Fibroblast of gingiva (primary cell): ENCODE data around the gene DAAM2.

Experiments
- DNase-seq: peaks from one replicate; pipeline ENCODE4 v3.0.0-alpha.2; 2011; ENCODE audit warnings: low read depth

The DAAM2 gene

DNA sequence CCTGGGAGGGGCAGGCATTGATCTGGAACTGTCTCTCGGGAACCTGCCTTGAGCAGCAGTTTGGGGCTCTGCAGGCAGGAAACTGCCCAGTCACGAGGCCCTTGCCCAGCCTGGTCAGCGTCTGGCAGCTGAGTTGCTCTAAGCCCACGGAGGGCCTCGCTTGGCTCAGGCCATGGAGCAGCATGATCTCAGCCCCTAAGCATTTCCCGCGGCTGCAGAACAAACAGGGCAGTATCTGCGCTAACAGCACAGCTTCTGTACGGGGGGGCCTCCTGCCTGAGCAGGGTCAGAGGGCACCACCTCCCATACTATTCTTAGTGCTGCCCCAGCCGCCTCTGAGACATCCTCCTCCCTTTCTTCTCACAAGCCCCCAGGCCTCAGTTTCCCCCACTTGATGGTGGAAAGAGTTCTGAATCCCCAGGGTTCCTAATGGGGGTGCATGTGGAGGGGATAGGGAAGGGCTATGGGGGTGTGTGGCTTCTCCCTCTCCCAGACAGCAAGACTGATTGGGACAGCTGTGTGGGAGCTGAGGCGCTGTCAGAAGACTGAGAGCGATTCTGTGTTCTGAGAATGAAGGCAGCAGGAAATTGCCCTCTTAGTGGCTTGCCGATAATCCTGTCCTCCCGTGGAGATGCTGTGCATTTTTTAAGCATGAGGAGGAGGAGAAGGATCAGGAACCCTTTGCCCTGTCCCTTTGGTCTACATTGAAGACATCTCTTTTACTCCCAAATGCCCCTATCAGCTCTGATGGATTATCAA lies 95.7 kb downstream of the DAAM2 start:
- DNase-seq = peak; percentile 89

DNA sequence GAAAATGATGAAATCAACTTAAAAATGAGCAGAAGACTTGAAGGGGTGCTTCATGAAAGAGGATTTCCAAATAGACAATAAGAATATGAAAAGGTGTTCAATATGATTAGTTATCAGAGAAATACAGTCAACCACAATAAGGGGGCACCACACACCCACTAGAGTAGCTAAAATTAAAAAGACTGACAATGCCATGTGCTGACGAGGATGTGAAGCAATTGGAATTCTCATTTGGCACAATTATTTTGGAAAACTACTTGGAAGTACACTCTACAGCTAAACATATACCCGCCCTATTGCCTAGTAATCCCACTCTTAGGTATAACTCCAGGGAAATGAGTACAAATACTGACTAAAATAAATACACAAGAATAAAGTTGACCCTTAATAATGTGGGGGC lies 97.1 kb downstream of the DAAM2 start:
- DNase-seq = no peak

- DNase-seq = no peak
Measured at GRCh38 chr6:39891353-39891752, 99.2 kb downstream of the DAAM2 start.

- peak; percentile 17 for DNase-seq
Measured at GRCh38 chr6:39891976-39892375, 99.8 kb downstream of the DAAM2 start.

GRCh38 chr6:39892490-39893129 lies 100.4 kb downstream of the DAAM2 start:
- peak; percentile 63 for DNase-seq

- no peak for DNase-seq
Measured at GRCh38 chr6:39893286-39893685, 101.1 kb downstream of the DAAM2 start.

- DNase-seq = no peak
Measured at GRCh38 chr6:39896701-39897100, 104.5 kb downstream of the DAAM2 start.

GRCh38 chr6:39897698-39898097 lies 105.5 kb downstream of the DAAM2 start:
- DNase-seq = no peak

- DNase-seq = no peak
Measured at GRCh38 chr6:39898625-39899024, 106.4 kb downstream of the DAAM2 start.

DNA sequence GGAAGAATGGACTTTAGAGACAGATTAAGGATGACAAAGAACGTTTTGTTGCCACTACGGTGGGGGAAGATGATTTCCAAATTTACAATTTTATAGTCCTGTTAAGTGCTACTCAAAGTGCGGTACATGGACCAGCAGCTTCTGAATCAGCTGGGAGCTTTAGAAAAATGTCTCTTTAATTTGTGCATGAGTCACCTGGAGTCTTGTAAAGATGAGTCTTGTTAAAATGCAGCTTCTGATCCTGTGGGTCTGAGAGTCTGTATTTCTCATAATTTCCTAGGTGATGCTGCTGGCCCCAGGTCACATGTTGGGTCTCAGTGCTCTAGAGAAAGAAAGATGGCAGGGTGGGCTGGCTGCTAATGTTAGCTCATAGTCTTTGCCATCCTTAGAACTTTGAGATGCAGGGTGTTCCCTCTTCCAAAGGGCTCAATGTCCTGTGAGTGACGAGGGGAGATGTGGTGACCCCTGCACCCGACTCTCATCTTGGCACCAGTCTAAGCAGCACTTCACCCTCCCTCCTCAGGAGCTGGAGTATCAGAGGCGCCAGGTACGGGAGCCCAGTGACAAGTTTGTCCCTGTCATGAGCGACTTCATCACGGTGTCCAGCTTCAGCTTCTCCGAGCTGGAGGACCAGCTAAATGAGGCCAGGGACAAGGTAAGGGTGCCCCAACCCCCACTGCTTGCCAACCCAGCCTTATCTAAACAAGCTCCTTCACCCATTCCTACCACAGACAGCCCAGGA lies 107.5 kb downstream of the DAAM2 start:
- DNase-seq = no peak

- DNase-seq = no peak
Measured at GRCh38 chr6:39901116-39901655, 109.0 kb downstream of the DAAM2 start.

- DNase-seq = no peak
Measured at GRCh38 chr6:39901670-39902069, 109.5 kb downstream of the DAAM2 start.

DNA sequence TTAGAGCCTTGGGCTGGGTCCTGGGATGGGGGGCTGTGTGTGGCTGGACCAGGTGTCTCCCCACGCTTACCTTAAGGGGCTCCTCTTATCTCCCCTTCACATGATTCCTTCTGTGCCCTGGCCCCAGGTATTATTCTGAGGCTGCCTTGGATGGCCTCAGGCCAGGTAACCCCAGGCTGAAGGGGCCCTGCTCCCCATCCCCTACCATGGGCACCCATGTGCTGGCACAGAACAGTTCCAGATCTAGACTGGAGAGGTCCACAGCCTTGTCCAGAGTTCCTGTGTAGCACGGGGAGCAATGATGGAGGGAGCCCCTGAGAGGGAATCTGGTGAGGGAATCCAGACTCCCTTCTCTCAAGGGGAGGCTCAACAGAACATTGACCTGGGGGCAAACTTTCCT lies 110.0 kb downstream of the DAAM2 start:
- no peak for DNase-seq

GRCh38 chr6:39902786-39903465 lies 110.8 kb downstream of the DAAM2 start:
- no peak for DNase-seq

DNA sequence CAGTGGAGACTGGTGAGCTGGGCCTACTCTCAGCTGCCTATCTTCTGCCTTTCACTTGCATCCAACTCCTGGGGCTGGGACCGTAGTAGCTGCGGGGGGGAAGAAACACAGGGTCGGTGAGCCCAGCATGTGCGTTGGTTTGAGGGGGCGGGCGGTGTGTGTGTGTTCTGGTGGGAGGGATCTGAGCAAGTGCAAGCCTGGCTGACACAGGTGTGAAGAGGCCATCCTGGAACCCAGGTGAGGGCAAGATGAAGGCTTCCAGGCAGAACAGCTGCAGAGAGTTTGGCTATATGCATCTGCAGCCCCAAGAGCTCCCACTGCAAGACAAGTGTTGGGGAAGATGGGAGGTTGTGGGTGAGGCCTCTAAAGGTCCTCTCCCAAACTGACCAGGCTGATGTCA lies 111.5 kb downstream of the DAAM2 start:
- no peak for DNase-seq

GRCh38 chr6:39904946-39905639 lies 112.9 kb downstream of the DAAM2 start:
- no peak for DNase-seq

GRCh38 chr6:39905640-39905975 lies 113.4 kb downstream of the DAAM2 start:
- no peak for DNase-seq

DNA sequence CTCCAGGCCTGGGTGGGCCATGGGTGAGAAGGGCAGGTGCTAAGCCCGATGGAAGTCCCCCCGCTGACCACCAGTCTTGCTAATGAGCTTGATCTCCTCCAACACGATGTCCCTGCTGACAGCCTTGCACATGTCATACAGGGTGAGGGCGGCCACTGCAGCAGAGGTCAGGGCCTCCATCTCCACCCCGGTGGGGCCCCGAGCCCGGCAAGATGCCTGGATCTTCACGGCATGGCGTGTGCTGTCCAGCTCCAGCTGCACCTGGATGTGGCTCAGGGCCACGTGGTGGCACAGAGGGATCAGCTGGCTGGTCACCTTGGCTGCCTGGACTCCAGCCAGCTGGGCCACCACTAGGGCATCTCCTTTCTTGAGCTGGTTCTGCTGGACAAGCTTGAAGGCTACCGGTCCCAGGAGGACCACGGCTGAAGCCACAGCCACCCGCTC lies 114.2 kb downstream of the DAAM2 start:
- DNase-seq = no peak

GRCh38 chr6:39907871-39908575 lies 115.8 kb downstream of the DAAM2 start:
- DNase-seq = no peak

DNA sequence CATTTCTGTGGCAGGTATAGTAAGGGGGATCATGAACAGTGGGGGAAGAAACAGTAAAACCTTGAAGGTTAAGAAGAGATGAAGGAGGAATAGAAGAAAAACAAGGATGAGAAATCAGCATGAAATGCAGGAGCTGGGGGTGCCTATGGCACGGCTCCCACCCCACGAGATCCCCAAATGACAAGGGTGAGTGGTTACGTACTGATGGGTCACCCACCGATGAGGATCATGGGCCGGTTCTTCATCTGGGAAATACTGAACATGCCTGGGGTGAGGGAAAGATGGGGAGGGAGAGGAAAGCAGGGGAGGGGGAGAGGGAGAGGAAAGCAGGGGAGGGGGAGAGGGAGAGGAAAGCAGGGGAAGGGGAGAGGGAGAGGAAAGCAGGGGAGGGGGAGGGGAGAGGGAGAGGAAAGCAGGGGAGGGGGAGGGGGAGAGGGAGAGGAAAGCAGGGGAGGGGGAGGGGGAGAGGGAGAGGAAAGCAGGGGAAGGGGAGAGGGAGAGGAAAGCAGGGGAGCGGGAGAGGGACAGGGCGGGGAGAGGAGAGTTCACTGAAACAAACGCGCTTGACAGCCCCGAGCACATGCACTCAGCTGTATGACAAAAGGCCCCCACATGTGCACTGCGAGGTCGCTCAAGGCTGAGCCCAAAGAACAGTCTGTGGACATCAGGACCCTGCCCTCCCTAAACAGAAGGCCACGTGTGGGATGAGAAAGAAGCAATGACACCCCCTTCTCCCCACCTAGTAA lies 116.8 kb downstream of the DAAM2 start:
- DNase-seq = no peak
